GM12873 (cell line): ENCODE measurements around the gene PTCD2.

Experiments used
- TF ChIP-seq, protein P1 (sequence below): IDR thresholded peaks from 2 replicates; pipeline ENCODE4 v1.5.1; 2012; ENCODE audit warnings: low read depth, mild to moderate bottlenecking, moderate library complexity, low read length, control low read depth; ENCODE audit not compliant: insufficient read depth; ENCODE audit errors: missing control alignments

Gene PTCD2

DNA sequence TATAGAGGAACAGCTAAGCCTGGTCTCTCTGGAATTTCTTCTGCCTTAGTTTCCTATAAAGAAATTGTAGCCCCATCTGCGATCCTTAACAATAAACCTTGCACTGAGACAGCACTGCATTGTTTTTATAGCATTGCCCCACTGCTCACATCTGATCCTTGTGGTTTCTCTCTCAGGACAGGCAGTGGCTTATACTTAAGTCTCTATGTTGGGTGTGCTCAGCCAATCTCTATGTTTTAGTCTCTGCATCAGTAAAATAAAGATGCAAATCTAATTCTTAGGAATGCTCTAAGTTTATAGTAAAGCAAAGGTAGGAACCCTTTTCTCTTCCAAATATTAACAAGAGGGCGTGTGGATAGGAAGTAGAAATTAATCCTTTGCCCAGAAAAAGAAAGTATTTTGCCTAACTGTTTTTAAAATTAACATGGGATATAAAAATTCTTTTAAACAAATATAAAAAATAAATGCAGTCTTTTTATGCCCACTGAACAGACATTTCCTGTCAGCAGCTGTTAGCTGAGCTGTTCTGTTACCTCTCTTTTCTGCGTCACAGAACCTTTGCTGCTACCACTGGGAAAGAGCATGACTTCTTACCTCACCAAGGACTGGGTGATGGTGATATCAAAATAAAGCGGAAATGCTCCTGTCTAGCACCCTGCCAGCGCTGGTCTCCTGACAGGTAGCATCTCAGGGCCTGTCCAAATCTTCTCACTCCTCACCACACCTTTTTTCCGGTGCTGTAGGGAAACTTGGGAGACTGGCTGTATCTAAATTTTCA lies 29.6 kb upstream of the PTCD2 start:
- TF ChIP-seq, protein P1, sequence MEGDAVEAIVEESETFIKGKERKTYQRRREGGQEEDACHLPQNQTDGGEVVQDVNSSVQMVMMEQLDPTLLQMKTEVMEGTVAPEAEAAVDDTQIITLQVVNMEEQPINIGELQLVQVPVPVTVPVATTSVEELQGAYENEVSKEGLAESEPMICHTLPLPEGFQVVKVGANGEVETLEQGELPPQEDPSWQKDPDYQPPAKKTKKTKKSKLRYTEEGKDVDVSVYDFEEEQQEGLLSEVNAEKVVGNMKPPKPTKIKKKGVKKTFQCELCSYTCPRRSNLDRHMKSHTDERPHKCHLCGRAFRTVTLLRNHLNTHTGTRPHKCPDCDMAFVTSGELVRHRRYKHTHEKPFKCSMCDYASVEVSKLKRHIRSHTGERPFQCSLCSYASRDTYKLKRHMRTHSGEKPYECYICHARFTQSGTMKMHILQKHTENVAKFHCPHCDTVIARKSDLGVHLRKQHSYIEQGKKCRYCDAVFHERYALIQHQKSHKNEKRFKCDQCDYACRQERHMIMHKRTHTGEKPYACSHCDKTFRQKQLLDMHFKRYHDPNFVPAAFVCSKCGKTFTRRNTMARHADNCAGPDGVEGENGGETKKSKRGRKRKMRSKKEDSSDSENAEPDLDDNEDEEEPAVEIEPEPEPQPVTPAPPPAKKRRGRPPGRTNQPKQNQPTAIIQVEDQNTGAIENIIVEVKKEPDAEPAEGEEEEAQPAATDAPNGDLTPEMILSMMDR: no peak

DNA sequence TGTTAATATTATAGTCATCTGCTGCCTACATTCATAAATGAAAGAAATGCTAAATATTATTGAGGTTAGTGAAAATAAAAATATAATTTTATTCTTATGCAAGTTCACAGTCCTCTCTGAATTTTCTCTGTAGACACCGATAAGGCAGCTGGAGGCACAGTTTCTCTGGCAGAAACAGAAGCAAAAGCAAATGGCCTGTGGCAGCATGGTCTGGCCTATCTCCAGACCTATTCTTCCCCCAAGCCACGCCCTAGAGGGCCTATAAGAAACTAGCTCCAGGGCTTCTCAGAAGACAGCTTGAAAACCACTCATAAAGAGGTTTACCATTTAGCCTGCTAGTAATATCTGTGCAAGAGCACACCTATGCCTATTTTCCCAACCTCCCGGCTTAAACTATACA lies 28.6 kb upstream of the PTCD2 start:
- TF ChIP-seq, protein P1: no peak

DNA sequence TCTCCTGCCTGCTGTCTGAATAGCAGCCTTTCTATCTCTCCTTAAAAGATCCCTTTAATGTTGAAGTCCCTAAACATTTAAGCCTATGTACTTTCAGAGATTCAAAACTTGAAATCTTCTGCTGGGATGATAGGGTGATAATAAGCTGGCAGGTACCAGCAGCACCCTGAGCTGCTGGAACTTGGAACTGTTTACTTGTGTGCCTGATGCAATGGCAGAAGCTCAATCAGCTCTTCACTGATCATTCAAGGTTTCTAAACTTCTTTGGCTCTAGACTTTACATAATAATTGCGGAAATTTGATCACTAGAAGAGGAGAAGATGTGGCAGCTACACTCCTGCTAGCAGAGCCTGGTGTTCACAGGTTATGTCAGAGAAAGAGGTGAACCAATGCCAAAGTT lies 27.8 kb upstream of the PTCD2 start:
- TF ChIP-seq, protein P1: no peak

DNA sequence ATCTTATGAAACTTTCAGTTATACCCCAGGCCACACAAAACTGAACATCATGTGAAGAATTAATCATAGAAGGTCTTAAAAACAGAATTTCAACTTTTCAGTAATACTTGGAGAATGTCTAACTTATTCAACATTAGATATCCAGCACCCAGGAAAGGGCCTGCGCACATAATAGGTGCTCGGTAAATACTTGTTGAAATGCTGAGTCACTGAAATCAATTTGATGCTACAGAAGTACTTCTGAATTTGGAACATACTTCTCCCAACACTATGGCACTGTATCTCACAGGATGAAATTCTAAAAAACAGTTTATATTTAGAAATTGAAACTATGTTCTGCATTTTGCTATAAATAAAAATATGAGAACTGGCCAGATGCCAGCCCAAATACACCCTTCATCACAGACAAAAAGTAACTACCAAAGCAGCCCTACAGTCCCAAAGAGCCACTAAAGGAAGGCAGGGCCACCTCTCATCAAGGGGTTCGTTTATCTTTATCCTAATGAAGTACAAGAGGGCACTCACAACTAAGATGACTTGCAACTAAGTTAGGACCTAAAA lies 26.6 kb upstream of the PTCD2 start:
- TF ChIP-seq, protein P1: no peak

DNA sequence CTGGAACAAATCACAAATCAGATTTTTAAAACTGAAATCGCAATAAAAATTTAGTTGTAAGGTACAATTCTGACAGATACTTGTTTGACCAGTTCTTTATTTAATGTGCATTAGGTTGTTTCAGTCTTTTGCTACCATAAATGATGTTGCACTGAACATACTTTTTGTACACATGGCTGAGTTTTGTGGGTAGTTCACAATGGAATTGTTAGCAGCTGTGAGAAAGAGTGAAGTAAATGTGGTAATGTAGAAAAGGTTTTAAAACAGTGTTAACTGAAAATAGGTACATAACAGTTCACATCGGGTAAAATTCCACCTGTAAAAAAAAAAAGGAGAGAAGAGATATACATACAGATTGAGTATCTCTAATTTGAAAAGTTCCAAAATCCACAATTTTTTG lies 25.7 kb upstream of the PTCD2 start:
- TF ChIP-seq, protein P1: no peak

DNA sequence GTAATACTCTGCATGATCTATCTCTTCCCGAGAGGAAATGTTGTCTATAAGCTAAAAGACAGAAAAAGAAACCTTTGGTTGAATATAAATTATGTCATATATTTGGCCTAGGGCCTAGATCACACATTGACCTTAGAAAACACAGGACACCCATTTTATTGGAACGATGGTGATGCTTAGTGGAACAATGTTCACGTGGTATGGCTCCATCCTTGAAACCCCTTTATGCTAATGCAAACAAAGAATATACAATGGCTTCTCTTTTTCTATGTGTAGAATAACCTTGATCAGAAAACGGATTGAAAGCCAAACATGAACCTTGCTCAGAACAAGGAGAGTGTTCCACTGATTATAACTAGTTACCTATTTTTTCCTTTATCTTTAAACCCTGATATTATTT lies 24.6 kb upstream of the PTCD2 start:
- TF ChIP-seq, protein P1: no peak

DNA sequence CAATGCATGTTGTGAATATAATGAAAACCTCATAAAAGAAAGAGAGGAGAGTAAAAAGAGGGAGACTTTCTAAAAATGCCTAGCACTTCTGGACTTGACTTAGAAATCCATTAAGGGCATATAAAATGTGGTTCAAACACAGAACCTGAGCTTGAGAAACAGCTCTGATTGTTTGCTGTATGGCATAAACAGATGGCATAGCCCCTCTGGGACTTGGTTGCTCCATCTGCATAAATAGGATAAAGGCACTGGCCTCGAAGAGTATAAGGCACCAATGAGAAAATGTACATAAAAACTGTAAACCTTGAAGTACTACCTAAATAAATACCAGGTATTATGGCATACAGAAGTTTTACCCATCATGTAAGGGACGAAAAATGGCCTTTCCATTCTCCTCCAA lies 23.9 kb upstream of the PTCD2 start:
- TF ChIP-seq, protein P1: no peak
